Cardiac muscle cell (in vitro differentiated cells and primary cell): ENCODE measurements around the gene RALGPS1. TPM values are rescaled to one million over a fixed set of nuclear protein-coding genes. Genes with fewer than 3 reads are reported as not detected.
A peak's percentile ranks its signal among the peaks of the same experiment; 100 is the strongest.

Source experiments
- DNase-seq, 2 donors: peaks; one replicate each; pipeline versions ENCODE4 v3.0.0 to v3.0.0-alpha.2; 2010 to 2017; ENCODE audit warnings: low read depth in 1 of 2, low spot score in 1 of 2
- H3K27ac ChIP-seq: fragments of 200-600 bp; sonication (generic); 2 replicates; pipeline ENCODE4 v1.5.1; 2016
- H3K27me3 ChIP-seq: fragments of 200-600 bp; sonication (generic); 2 replicates; pipeline ENCODE4 v1.6.0; 2016; ENCODE audit warnings: control low read depth
- H3K36me3 ChIP-seq: fragments of 200-600 bp; sonication (generic); 2 replicates; pipeline ENCODE4 v1.5.1; 2016; ENCODE audit warnings: control low read depth
- H3K4me1 ChIP-seq: fragments of 200-600 bp; sonication (generic); 2 replicates; pipeline ENCODE4 v1.8.1; 2017; ENCODE audit warnings: low read depth, mild to moderate bottlenecking, mixed run types
- H3K4me3 ChIP-seq: fragments of 200-600 bp; sonication (generic); 2 replicates; pipeline ENCODE4 v1.5.1; 2016; ENCODE audit warnings: mild to moderate bottlenecking
- H3K9me3 ChIP-seq: fragments of 200-600 bp; sonication (generic); 2 replicates; pipeline ENCODE4 v1.5.1; 2017; ENCODE audit warnings: low read depth, mild to moderate bottlenecking, control low read depth
- polyA plus RNA-seq: library from polyadenylated mRNA; unstranded; fragments of >200 nt; fragmentation: Nextera tagmentation; extraction: Ambion mirVana; gene quantifications from 2 replicates; pipeline ENCODE4 v1.2.1, GENCODE V29; 2016
- total RNA-seq: library from RNA; depleted of rRNA; stranded (reverse); fragments of >200 nt; gene quantifications from 2 replicates; pipeline ENCODE4 v1.2.3, GENCODE V29; 2016
- TF ChIP-seq, protein P1 (sequence below): IDR thresholded peaks from 2 replicates; pipeline ENCODE4 v1.5.1; 2012; ENCODE audit warnings: low read depth, mild to moderate bottlenecking, low read length

The RALGPS1 gene
- total and polyA plus RNA-seq, 2 experiments from 2014 or later = 14.1 to 16.1 TPM

- Histone ChIP-seq H3K27me3 (no peaks in the 10 kb centered on the region), H3K4me1 (no peaks in the 10 kb centered on the region), H3K9me3 (no peaks in the 10 kb centered on the region), H3K4me3 (no peak overlapping the region), H3K27ac (no peak overlapping the region), H3K36me3 (no peaks in the 10 kb centered on the region)
- peak in 1 of 2 donors; percentile 17 for DNase-seq
- TF ChIP-seq, protein P1, sequence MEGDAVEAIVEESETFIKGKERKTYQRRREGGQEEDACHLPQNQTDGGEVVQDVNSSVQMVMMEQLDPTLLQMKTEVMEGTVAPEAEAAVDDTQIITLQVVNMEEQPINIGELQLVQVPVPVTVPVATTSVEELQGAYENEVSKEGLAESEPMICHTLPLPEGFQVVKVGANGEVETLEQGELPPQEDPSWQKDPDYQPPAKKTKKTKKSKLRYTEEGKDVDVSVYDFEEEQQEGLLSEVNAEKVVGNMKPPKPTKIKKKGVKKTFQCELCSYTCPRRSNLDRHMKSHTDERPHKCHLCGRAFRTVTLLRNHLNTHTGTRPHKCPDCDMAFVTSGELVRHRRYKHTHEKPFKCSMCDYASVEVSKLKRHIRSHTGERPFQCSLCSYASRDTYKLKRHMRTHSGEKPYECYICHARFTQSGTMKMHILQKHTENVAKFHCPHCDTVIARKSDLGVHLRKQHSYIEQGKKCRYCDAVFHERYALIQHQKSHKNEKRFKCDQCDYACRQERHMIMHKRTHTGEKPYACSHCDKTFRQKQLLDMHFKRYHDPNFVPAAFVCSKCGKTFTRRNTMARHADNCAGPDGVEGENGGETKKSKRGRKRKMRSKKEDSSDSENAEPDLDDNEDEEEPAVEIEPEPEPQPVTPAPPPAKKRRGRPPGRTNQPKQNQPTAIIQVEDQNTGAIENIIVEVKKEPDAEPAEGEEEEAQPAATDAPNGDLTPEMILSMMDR = no peak
Observed at GRCh38 chr9:127022913-127023660, 108.5 kb downstream of the RALGPS1 start.

DNA sequence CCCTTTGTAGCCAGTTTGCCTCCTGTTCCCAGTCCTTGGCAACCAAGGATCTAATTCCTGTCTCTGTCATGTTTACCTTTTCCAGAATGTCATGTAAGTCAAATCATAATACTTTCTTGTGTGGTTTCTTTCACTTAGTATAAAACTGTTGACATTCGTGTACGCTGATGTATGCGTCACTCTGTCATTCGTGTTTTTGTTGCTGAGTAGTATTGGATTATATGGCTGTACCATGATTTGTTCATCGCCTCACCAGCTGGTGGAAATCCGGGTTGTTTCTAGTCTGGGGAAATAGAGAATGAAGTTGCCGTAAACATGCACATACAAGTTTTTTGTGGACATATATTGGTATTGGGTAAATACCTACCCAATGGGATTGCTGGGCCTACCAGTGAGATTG, 110.5 kb downstream of the RALGPS1 start:
- H3K36me3 ChIP-seq = no peaks in the 10 kb centered on the region
- TF ChIP-seq, protein P1 = no peak
- no peaks in the 10 kb centered on the region for H3K27me3 ChIP-seq
- no peak for DNase-seq
- H3K27ac ChIP-seq = no peak overlapping the region
- no peaks in the 10 kb centered on the region for H3K4me1 ChIP-seq
- H3K9me3 ChIP-seq = no peaks in the 10 kb centered on the region
- H3K4me3 ChIP-seq = no peak overlapping the region

- DNase-seq = no peak
- Histone ChIP-seq H3K9me3 (no peaks in the 10 kb centered on the region), H3K27ac (no peak overlapping the region), H3K27me3 (no peaks in the 10 kb centered on the region), H3K4me1 (no peaks in the 10 kb centered on the region), H3K36me3 (no peaks in the 10 kb centered on the region), H3K4me3 (no peak overlapping the region)
- TF ChIP-seq, protein P1 = no peak
Observed at GRCh38 chr9:127027694-127028093, 113.1 kb downstream of the RALGPS1 start.

DNA sequence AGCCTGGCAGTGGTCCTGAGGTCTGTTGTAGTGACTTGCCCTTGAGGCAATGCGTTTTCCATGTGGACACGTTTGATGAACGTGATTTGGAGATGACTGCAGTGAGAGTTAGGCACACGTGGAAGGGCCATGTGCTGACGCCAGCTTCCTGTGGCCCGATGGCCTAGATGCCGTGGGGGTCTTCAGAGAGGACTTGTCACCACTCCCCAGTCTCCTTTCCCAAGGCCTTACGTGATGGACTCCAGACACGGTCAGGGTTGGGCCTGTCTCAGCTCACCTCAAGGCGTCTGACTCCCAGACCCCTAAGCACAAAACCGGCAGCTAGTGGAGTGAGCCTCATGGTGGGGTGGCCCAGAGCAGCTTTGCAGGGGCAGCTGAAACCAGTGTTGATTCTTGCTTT, 115.0 kb downstream of the RALGPS1 start:
- Histone ChIP-seq H3K4me1 (no peaks in the 10 kb centered on the region), H3K27me3 (no peaks in the 10 kb centered on the region), H3K36me3 (no peaks in the 10 kb centered on the region), H3K4me3 (no peak overlapping the region), H3K27ac (no peak overlapping the region), H3K9me3 (no peaks in the 10 kb centered on the region)
- TF ChIP-seq, protein P1 = no peak
- DNase-seq = peak in 1 of 2 donors; percentile 8

DNA sequence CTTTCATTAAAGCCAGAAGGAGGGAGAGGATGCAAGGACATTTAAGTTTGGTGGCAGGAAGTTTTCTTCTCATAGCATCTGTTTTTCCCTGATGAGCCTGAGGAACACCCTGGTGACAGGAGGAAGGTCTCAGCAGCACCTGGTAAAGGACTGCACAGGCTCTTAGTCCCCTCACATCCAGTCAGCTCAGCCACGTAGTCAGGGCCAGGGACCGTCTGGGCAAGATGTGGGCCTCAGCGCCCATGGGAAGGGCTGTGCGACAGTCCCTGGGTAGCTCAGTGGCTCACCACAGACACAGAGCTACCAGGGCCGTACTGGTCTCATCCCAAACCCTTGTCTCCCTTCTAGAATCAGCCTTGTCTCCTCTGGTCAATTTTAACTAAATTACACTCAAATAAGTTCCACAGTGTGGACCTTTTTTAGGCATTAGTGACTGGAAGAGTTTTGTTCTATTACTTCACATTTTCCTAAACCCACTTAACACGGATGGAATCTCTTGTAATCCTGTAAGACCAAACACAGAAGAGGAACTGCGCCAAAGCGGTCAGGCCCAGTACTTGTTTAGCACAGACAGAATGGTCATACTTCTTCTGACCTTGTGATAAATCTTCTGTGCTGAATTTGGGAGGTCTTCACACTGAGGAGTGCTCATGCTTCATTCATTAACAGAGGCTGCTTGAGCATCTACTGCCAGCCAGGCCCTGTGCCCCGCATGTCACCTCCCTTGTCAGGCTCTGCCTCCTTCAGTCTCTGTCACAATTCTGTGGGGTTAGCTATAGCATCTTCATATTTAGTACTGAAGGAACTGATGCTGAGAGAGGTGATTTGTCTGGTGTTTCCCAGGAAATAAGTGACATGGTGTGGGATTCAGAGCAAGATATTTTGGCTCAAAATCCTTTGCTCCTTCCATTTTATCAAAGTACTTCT, 116.5 kb downstream of the RALGPS1 start:
- TF ChIP-seq, protein P1 = no peak

More for the DNA sequence above, 116.5 kb downstream of the RALGPS1 start:
- no peaks in the 10 kb centered on the region for H3K27me3 ChIP-seq
- DNase-seq = no peak
- no peaks in the 10 kb centered on the region for H3K4me1 ChIP-seq
- no peaks in the 10 kb centered on the region for H3K9me3 ChIP-seq
- H3K27ac ChIP-seq = no peak overlapping the region
- H3K36me3 ChIP-seq = no peaks in the 10 kb centered on the region
- no peak overlapping the region for H3K4me3 ChIP-seq
